ENCODE measurements around the gene NNMT.

NNMT gene

GRCh38 chr11:114301088-114301487, 4.9 kb downstream of the NNMT start:
- Mint-ChIP-seq H3K27ac (no peak overlapping the region), H3K4me1 (peaks cover 3% of the 10 kb centered on the region), H3K27me3 (ENCODE audit: low read depth) (no peaks in the 10 kb centered on the region), H3K36me3 (ENCODE audit: low read depth) (peaks cover 4% of the 10 kb centered on the region), H3K9me3 (peaks cover 22% of the 10 kb centered on the region), H3K4me3 (no peak overlapping the region)
- TF ChIP-seq, protein P1, sequence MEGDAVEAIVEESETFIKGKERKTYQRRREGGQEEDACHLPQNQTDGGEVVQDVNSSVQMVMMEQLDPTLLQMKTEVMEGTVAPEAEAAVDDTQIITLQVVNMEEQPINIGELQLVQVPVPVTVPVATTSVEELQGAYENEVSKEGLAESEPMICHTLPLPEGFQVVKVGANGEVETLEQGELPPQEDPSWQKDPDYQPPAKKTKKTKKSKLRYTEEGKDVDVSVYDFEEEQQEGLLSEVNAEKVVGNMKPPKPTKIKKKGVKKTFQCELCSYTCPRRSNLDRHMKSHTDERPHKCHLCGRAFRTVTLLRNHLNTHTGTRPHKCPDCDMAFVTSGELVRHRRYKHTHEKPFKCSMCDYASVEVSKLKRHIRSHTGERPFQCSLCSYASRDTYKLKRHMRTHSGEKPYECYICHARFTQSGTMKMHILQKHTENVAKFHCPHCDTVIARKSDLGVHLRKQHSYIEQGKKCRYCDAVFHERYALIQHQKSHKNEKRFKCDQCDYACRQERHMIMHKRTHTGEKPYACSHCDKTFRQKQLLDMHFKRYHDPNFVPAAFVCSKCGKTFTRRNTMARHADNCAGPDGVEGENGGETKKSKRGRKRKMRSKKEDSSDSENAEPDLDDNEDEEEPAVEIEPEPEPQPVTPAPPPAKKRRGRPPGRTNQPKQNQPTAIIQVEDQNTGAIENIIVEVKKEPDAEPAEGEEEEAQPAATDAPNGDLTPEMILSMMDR (IDR thresholded peaks at IDR 0.05; ENCODE audit: unreplicated experiment in 3 of 3): no peak

- Mint-ChIP-seq H3K36me3 (ENCODE audit: low read depth) (peaks cover 4% of the 10 kb centered on the region), H3K27ac (no peak overlapping the region), H3K4me1 (no peaks in the 10 kb centered on the region), H3K9me3 (peaks cover 28% of the 10 kb centered on the region), H3K4me3 (no peak overlapping the region), H3K27me3 (ENCODE audit: low read depth) (no peaks in the 10 kb centered on the region)
- TF ChIP-seq, protein P1 (IDR thresholded peaks at IDR 0.05; ENCODE audit: unreplicated experiment in 3 of 3): no peak
Measured at GRCh38 chr11:114301927-114302326, 5.7 kb downstream of the NNMT start.

- Mint-ChIP-seq H3K36me3 (ENCODE audit: low read depth) (peaks cover 4% of the 10 kb centered on the region), H3K4me3 (no peak overlapping the region), H3K4me1 (no peaks in the 10 kb centered on the region), H3K9me3 (peaks cover 35% of the 10 kb centered on the region), H3K27me3 (ENCODE audit: low read depth) (no peaks in the 10 kb centered on the region), H3K27ac (no peak overlapping the region)
- TF ChIP-seq, protein P1 (IDR thresholded peaks at IDR 0.05; ENCODE audit: unreplicated experiment in 3 of 3): no peak
Measured at GRCh38 chr11:114302663-114303062, 6.5 kb downstream of the NNMT start.

- Mint-ChIP-seq H3K27me3 (ENCODE audit: low read depth) (peaks cover 3% of the 10 kb centered on the region), H3K27ac (no peak overlapping the region), H3K9me3 (peaks cover 33% of the 10 kb centered on the region), H3K36me3 (ENCODE audit: low read depth) (no peaks in the 10 kb centered on the region), H3K4me3 (no peak overlapping the region), H3K4me1 (no peaks in the 10 kb centered on the region)
- TF ChIP-seq, protein P1 (IDR thresholded peaks at IDR 0.05; ENCODE audit: unreplicated experiment in 3 of 3): no peak
Measured at GRCh38 chr11:114304065-114304464, 7.9 kb downstream of the NNMT start.

DNA sequence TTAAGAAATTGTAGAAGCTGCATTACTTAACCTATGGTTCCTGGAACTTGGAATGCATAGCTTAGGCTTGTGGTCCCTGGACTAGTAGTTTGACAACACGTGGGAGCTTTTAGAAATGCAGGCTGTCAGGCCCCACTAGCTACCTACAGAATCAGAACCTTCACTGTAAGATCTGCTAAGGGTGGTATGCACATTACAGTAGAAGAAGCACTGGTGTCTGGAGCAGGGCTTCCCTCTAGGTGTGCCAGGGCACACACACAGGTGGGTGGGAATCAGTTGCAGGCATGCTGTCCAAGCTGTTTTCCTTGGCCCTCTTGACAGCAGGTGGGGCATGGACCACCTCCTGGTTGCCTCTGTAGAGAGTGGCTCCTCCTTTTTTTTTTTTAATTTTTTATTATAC, 8.8 kb downstream of the NNMT start:
- Mint-ChIP-seq H3K27ac (no peak overlapping the region), H3K9me3 (peaks cover 27% of the 10 kb centered on the region), H3K4me1 (no peaks in the 10 kb centered on the region), H3K36me3 (ENCODE audit: low read depth) (no peaks in the 10 kb centered on the region), H3K4me3 (no peak overlapping the region), H3K27me3 (ENCODE audit: low read depth) (peaks cover 3% of the 10 kb centered on the region)
- TF ChIP-seq, protein P1 (IDR thresholded peaks at IDR 0.05; ENCODE audit: unreplicated experiment in 3 of 3): no peak

DNA sequence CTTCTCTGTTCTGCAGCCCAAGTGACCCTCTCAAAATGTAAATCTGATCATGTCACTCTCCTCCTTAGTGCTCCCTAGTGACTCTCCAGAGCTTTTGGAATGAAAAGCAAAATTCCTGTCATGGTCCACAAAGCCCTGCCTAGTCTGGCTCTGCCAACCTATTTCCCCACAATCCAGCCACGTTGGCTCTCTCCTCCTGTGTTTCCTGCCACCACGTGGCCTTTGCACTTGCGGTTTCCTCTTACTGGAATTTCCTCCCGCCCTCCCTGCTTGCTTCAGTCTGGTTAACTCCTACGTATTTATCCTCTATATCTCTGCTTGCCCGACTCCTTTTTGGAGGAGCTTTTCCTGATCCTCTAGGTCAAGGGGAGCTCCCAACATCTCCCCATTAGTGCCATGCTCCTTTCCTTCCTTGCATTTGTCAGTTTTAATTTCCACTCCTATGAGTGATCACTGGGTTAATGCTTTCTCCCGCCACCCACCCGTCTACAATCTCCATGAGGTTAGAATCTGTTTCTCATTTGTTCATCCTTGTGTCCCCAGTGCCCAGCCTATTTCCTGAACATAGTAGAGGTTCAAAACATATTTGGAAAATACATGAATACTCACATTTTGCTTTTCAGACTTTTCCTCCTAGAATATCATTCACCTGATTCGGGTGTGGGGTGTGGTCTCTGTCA, 11.5 kb downstream of the NNMT start:
- Mint-ChIP-seq H3K9me3 (peaks cover 19% of the 10 kb centered on the region), H3K4me1 (no peaks in the 10 kb centered on the region), H3K4me3 (no peak overlapping the region), H3K27me3 (ENCODE audit: low read depth) (peaks cover 3% of the 10 kb centered on the region), H3K27ac (no peak overlapping the region), H3K36me3 (ENCODE audit: low read depth) (no peaks in the 10 kb centered on the region)
- TF ChIP-seq, protein P1 (IDR thresholded peaks at IDR 0.05; ENCODE audit: unreplicated experiment in 3 of 3): no peak

Measured in nephron (organoid).